ENCODE results near the gene CRYBG3.

- TF ChIP-seq, protein P1, sequence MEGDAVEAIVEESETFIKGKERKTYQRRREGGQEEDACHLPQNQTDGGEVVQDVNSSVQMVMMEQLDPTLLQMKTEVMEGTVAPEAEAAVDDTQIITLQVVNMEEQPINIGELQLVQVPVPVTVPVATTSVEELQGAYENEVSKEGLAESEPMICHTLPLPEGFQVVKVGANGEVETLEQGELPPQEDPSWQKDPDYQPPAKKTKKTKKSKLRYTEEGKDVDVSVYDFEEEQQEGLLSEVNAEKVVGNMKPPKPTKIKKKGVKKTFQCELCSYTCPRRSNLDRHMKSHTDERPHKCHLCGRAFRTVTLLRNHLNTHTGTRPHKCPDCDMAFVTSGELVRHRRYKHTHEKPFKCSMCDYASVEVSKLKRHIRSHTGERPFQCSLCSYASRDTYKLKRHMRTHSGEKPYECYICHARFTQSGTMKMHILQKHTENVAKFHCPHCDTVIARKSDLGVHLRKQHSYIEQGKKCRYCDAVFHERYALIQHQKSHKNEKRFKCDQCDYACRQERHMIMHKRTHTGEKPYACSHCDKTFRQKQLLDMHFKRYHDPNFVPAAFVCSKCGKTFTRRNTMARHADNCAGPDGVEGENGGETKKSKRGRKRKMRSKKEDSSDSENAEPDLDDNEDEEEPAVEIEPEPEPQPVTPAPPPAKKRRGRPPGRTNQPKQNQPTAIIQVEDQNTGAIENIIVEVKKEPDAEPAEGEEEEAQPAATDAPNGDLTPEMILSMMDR (conservative IDR thresholded peaks at IDR 0.05): no peak
- TF ChIP-seq ZFX (IDR thresholded peaks at IDR 0.05): no peak
These were observed 137.0 kb downstream of the CRYBG3 start for GRCh38 chr3:97958796-97959195.

Measured in C4-2B (cell line).